IPS-15b (cell line): ENCODE results near the gene NFATC4.
"Not testable (repeated sequence)": the region's sequence is repeated elsewhere in the genome, so short reads cannot be mapped to it uniquely, and the experiment has no call there.

Experiments
- H3K27me3 ChIP-seq: one replicate; pipeline ENCODE4 v1.6.1; 2013; ENCODE audit warnings: low read length; ENCODE audit not compliant: control insufficient read depth, insufficient read depth
- H3K36me3 ChIP-seq: one replicate; pipeline ENCODE4 v1.6.1; 2013; ENCODE audit warnings: low read length; ENCODE audit not compliant: control insufficient read depth, insufficient read depth
- H3K4me1 ChIP-seq: one replicate; pipeline ENCODE4 v1.6.1; 2013; ENCODE audit warnings: mild to moderate bottlenecking, low read length; ENCODE audit not compliant: control insufficient read depth, insufficient read depth
- H3K4me3 ChIP-seq: one replicate; pipeline ENCODE4 v1.5.1; 2013; ENCODE audit warnings: low read depth, low read length
- H3K9ac ChIP-seq: one replicate; pipeline ENCODE4 v1.6.1; 2013; ENCODE audit warnings: low read depth, mild to moderate bottlenecking, low read length
- H3K9me3 ChIP-seq: one replicate; pipeline ENCODE4 v1.6.1; 2013; ENCODE audit warnings: mild to moderate bottlenecking, low read length; ENCODE audit not compliant: control insufficient read depth, insufficient read depth

NFATC4 gene

DNA sequence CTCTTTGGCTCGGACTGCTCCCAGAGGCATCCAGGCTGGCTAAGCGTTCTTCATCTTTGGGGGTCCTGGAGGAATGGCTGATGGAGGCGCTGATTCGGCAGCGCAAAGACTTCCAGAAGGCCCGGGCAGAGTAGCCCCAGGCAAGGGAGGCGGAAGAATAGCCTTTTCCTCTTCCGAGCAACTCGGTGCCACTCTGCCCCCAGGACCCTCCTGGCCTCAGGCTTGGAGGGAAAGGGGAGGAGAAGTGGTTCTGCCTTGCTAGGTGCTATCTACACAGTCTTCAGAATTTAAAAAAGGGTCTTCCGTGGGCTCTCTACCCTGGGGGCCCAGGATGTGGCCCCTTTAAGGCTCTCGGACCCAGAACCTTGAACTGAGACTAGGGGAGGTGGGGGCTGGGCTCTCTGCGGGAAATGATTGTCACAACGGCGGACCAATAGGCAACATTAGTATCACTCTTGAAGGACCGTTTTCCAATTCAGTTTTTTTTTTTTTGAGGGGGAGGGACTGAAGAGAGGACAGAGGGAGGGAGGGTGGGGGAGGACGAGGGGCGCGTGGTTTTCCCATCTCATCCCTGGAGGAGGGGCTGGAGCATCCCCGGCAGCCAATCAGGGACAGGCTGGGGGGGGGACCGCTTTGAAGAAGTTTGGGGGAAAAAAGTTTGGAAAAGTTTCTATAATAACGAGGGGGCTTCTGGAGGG, at the start of gene NFATC4:
TSS of gene NFATC4 (plus strand) at position 671 of the 698 bp plus-strand sequence. CDS start 157 bp downstream, outside the sequence.
- H3K9ac ChIP-seq: peak within 1 kb of the TSS; percentile 79
- H3K36me3 ChIP-seq: peaks cover 3% of the 10 kb centered on the region
- H3K9me3 ChIP-seq: no peaks in the 10 kb centered on the region
- H3K4me3 ChIP-seq: peak within 1 kb of the TSS; percentile 79
- H3K4me1 ChIP-seq: peaks cover 5% of the 10 kb centered on the region
- H3K27me3 ChIP-seq: peaks cover 1% of the 10 kb centered on the region

DNA sequence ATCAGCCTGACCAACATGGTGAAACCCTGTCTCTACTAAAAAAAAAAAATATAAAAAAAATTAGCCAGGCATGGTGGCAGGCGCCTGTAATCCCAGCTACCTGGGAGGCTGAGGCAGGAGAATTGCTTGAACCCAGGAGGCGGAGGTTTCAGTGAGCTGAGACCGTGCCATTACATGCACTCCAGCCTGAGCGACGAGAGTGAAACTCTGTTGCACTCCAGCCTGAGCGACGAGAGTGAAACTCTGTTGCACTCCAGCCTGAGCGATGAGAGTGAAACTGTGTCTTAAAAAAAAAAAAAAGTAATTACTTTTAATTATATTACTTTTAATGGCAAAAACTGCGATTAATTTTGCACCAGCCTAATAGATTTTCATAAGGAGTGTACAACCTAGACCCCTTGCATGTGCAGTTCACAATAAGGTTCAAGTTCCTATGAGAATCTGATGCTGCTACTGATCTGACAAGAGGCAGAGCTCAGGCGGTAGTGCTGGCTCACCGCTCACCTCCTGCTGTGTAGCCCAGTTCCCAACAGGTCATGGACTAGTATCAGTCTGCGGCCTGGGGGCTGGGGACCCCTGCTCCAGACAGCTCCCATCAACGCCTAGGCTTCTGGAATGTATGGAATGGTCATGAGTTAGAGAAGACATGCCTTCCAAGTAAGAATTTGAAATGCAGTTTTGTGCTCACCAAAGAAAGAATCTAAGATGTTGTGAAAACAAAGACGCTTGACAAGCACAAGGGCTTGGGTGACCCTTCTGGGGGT, 46.6 kb upstream of the NFATC4 start:
- Histone ChIP-seq H3K4me3 (no peak overlapping the region), H3K27me3 (peaks cover 38% of the 10 kb centered on the region), H3K4me1 (no peaks in the 10 kb centered on the region), H3K9ac (no peak overlapping the region), H3K36me3 (peaks cover 2% of the 10 kb centered on the region), H3K9me3 (no peaks in the 10 kb centered on the region)

DNA sequence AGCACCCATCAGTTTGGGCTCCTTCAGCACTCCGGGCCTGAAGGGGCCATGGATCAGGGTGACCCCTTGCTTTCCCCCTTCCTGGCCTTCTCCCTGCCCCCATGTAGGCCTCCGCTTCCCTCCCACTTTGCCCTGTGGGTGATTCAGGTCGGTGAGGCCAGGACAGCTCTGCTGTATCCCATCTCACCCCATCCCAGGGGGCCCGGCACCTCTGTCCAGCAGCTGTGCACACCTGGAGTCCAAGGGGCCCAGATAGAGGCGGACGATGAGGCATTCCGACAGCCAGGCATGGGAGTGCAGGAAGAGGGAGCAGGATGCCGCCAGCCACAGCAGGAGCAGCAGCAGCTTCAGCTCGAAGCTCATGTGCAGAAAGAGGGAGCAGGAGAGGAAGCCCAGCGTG, 45.3 kb upstream of the NFATC4 start:
- Histone ChIP-seq H3K4me1 (no peaks in the 10 kb centered on the region), H3K27me3 (peaks cover 28% of the 10 kb centered on the region), H3K36me3 (peaks cover 2% of the 10 kb centered on the region)

DNA sequence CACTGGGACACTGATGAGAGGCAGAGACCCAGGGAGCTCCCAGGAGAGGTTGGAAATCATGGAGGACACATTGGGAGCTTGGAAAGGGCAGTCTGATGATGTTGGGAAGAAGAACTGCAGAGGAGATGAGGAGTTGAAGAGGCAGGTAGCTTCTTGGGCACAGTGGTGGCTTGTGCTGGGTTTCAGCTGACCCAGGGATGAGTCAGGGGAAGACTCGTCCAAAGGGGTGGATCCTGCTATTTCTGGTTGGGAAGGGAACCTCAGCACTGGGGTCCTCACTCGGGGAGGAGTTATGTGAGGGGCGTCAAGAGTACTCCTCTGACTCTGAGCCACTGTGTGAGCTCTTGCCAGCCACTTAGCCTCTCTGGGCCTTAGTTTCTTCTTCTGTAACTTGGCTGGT, 44.6 kb upstream of the NFATC4 start:
- H3K36me3 ChIP-seq: no peaks in the 10 kb centered on the region
- H3K4me3 ChIP-seq: no peak overlapping the region
- peaks cover 22% of the 10 kb centered on the region for H3K27me3 ChIP-seq
- H3K9me3 ChIP-seq: no peaks in the 10 kb centered on the region
- no peak overlapping the region for H3K9ac ChIP-seq
- H3K4me1 ChIP-seq: no peaks in the 10 kb centered on the region

More for the DNA sequence above, 45.3 kb upstream of the NFATC4 start:
- H3K4me3 ChIP-seq: no peak overlapping the region
- no peak overlapping the region for H3K9ac ChIP-seq
- H3K9me3 ChIP-seq: no peaks in the 10 kb centered on the region

DNA sequence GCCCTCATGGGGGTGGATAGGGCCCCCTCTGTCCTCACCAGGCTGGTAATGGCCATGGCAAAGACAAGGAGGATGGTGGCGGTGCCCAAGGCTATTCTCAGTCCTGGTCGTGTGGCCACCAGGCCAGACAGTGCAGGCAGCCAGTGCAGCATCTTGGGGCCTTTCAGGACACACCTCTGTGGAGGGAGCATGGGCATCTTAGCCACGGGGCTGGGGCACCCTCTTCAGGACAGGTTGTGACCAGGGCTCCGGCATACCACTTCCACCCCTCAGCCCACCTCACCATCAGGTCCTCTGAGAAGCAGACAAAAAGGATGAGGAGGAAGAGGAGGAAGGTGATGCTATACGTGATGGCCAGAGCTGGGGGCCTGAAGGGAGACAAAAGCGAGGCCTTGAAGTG, 44.0 kb upstream of the NFATC4 start:
- no peak overlapping the region for H3K4me3 ChIP-seq
- no peaks in the 10 kb centered on the region for H3K9me3 ChIP-seq
- H3K9ac ChIP-seq: no peak overlapping the region
- no peaks in the 10 kb centered on the region for H3K36me3 ChIP-seq
- peaks cover 20% of the 10 kb centered on the region for H3K27me3 ChIP-seq
- no peaks in the 10 kb centered on the region for H3K4me1 ChIP-seq

DNA sequence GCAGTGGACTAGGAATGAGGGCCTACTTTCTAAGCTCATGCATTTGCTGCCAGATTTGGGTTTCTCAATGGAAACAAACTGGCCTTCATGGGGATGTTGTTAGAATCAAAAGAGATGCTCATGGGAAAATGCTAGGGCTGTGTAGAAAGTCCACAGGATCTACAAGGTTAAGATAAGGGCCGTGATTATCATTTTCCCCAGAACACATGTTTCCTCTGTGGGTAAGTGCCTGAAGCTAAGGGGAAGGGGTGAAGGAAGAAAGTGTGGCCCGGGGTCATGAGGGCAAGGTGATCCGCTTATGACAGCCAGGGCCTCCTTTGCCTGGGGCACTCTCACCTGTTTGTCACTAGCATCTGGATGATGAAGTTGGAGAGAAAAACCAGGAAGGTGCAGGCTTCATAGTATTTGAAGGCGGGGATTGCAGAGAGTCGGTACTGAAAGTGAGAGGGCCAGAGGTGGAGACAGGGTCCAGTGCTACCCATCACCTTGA, 42.9 kb upstream of the NFATC4 start:
- Histone ChIP-seq H3K4me3 (no peak overlapping the region), H3K9me3 (no peaks in the 10 kb centered on the region), H3K27me3 (peaks cover 22% of the 10 kb centered on the region), H3K4me1 (no peaks in the 10 kb centered on the region), H3K36me3 (no peaks in the 10 kb centered on the region), H3K9ac (no peak overlapping the region)

DNA sequence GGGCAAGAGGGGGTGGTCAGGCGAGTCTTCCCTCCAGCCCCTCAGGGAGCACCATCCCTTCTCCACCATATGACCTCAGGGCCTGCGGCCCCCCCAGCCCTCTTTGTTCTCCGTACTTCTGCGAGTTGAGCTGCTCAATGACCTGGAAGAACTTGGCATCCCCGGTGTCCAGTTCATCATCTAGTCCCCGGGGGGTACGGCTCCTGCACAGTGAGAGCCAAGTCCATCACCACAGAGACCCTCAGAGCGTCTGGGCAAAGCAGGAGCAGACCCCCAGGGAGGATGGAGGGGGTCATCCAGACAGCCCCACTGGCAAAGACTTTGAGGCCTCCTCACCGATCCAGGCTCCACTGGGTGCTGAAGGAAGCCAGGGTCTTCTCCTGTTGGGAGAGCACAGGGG, 42.0 kb upstream of the NFATC4 start:
- Histone ChIP-seq H3K9me3 (no peaks in the 10 kb centered on the region), H3K4me1 (no peaks in the 10 kb centered on the region), H3K36me3 (no peaks in the 10 kb centered on the region), H3K27me3 (peaks cover 31% of the 10 kb centered on the region), H3K4me3 (no peak overlapping the region), H3K9ac (no peak overlapping the region)

DNA sequence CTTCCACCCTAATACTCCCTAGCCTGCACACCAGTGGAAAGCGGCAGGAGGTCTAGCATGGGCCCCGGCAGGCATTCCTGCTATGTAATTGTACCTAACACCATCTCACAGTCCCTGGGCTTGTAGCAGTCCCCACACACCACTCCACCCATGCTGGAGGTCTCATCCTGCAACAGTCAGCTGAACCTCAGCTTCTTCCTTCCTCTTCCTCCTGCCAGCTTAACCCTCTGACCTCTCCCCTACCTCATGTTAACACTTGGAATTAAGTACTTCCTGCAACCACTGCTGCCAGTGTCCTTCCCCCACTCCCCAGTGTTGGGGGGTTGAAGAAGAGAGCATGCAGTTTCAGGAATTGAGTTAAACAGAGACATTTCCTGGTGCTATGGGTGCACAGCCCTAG, 40.7 kb upstream of the NFATC4 start:
- peaks cover 44% of the 10 kb centered on the region for H3K27me3 ChIP-seq
- no peak overlapping the region for H3K9ac ChIP-seq
- H3K36me3 ChIP-seq: no peaks in the 10 kb centered on the region
- no peak overlapping the region for H3K4me3 ChIP-seq
- peaks cover 6% of the 10 kb centered on the region for H3K4me1 ChIP-seq
- no peaks in the 10 kb centered on the region for H3K9me3 ChIP-seq

DNA sequence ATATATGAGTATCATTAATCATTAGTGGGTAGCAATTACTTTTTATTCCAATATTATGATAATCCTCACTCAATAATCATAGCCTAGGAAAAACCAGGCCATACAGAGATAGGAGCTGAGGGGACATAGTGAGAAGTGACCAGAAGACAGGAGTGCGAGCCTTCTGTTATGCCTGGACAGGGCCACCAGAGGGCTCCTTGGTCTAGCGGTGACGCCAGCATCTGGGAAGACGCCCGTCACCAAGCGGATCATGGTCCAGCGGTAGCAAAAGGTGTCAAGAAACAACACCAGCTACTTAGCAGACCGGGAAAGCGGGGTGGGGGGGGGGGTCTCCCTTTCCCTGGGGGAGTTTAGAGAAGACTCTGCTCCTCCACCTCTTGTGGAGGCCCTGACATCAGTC, 40.1 kb upstream of the NFATC4 start:
- H3K4me1 ChIP-seq, H3K36me3 ChIP-seq, H3K4me3 ChIP-seq, H3K9ac ChIP-seq, H3K9me3 ChIP-seq: not testable (repeated sequence)
- peaks cover 49% of the 10 kb centered on the region for H3K27me3 ChIP-seq

DNA sequence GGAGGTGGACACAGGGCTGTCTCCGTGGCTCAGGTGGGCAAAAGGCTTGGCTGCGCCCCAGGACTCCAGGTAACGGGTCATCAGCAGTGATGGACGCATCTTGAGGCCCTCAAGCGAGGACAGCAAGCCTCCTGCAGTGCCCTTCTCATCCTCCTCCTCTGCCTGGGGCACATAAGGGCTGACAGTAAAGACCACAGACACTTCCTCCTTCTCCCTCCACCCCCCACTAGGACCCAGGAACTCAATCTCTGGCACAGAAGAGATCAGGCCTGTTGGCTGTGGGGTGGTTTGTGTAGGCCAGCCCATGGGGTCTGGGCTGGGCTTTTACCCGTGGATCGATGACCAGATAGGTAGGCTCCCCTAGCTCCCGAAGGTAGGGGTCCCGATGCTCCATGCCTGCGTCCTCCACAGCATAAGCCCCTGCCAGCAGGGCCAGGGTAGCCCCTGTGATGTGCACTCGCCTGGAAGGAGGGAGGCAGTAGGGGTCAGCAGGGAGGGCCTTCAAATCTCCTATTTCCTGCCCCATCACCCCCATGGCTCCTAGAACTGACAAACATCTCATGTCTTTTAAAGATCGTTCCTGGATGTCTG, 38.8 kb upstream of the NFATC4 start:
- no peaks in the 10 kb centered on the region for H3K9me3 ChIP-seq
- H3K36me3 ChIP-seq: no peaks in the 10 kb centered on the region
- peaks cover 59% of the 10 kb centered on the region for H3K27me3 ChIP-seq
- no peak overlapping the region for H3K4me3 ChIP-seq
- peaks cover 6% of the 10 kb centered on the region for H3K4me1 ChIP-seq
- H3K9ac ChIP-seq: no peak overlapping the region

DNA sequence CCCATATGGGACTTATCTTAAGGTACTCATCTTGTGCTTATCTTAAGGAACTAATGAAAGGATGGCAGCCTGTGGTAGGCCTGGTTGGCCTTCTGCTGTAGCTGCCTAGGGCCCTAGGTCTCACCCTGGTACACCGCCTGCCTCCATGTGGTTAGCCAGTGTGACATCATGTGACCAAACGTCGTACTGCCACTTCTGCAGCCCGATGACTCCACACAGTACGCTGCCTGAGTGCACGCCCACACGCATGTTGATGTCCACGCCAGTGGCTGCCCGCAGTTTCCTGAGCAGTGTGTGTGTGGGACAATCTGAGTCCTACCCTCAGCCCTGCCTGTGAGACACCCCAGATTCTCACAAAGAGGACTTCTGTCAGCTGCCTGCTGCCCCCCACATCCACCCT, 38.2 kb upstream of the NFATC4 start:
- no peak overlapping the region for H3K9ac ChIP-seq
- no peaks in the 10 kb centered on the region for H3K9me3 ChIP-seq
- peaks cover 6% of the 10 kb centered on the region for H3K4me1 ChIP-seq
- H3K27me3 ChIP-seq: peaks cover 64% of the 10 kb centered on the region
- no peak overlapping the region for H3K4me3 ChIP-seq
- H3K36me3 ChIP-seq: no peaks in the 10 kb centered on the region
